GM12892 (cell line): ENCODE data around the gene MAN1A1.

Experiments used
- POLR2A ChIP-seq: IDR thresholded peaks from 2 replicates; pipeline ENCODE4 v1.6.1; 2011; ENCODE audit warnings: low read depth, low read length, control low read depth
- POLR2AphosphoS5 ChIP-seq: IDR thresholded peaks from 2 replicates; pipeline ENCODE4 v1.6.1; 2011; ENCODE audit warnings: low read depth, low read length, control low read depth
- TAF1 ChIP-seq: IDR thresholded peaks from 2 replicates; pipeline ENCODE4 v1.6.1; 2011; ENCODE audit warnings: low read depth, mild to moderate bottlenecking, control low read depth, low read length, borderline replicate concordance

DNA sequence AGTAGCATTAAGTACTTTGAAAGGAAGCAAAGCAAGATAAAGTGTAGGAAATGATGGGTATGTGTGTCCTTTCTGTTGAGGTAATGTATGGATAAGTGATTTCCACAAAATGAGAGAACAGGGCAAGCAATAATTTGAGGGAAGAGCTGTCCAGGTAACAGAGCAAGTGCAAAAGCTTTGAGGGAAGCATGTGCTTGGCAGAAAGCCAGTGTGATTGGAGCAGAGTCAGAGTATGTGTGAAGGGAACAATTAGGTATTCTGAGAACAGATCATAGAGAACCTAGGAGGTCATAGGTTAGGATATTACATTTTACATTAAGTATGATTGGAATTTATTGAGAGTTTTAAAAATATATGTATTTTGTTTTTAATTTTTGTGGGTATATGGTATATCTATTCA lies 30.2 kb upstream of the MAN1A1 start:
- TF ChIP-seq POLR2AphosphoS5 (no peak), POLR2A (no peak), TAF1 (no peak)
